ENCODE results near the gene NELFA.

The NELFA gene

DNA sequence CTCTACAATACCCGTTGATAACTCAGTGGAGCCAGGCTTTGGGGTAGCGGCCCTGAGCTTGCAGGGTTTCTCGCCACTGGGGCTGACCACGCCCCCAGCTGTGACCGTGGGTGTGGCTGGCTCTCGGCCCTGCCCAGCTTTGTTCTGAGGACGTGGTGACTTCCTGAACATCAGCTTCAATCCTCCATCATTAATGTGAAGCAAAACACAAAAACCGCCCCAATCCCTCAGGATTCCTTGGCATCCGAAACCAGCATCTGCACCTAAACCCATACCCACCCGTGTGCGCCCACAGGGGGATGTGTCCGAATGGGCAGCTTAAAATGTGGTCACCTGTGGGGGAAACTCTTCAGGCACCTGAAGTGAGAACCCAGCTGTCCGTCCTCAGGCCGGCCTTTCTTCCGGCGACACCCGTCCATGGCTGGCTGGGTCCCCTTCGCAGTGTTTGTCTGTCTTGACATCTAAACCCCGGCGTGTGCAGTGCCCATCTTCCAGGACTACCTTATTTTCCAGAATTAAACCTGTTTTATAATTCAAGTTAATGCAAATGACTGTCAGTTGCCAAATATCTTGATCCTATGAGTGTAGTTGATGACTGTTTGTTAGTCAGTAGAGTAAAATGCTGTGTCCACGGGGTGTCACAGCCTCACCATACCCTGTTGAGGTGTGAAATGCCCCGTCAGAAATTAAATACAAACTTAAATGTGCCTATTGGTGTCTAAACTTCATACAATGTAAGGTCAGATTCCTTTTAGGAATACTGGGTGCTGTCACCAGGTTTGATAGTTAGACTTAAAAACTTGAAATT lies 27.3 kb downstream of the NELFA start:
- peak; percentile 3 for DNase-seq

DNA sequence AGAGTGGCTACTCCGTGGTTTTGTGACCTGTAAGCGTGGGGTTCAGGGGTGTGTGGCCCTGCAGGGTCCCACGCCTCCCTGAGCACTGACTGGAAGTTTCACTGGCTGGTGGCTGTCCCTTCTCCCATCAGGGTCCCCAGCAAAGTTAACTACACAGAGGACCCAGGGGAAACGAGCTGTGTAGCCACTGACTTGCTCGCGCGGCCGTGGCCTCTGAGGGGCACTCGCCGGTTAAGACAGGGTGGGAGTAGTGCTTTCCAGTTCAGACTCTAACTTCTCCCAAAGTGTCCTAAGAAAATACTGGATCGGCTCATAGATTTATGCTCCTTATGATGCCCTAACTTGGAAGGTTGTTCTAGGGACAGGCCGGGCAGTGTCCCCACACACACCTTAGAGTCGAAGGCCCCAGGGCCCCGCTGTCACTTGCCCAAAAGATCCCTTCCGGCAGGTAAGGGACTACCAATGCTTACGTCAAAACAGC lies 28.2 kb downstream of the NELFA start:
- DNase-seq: no peak

DNA sequence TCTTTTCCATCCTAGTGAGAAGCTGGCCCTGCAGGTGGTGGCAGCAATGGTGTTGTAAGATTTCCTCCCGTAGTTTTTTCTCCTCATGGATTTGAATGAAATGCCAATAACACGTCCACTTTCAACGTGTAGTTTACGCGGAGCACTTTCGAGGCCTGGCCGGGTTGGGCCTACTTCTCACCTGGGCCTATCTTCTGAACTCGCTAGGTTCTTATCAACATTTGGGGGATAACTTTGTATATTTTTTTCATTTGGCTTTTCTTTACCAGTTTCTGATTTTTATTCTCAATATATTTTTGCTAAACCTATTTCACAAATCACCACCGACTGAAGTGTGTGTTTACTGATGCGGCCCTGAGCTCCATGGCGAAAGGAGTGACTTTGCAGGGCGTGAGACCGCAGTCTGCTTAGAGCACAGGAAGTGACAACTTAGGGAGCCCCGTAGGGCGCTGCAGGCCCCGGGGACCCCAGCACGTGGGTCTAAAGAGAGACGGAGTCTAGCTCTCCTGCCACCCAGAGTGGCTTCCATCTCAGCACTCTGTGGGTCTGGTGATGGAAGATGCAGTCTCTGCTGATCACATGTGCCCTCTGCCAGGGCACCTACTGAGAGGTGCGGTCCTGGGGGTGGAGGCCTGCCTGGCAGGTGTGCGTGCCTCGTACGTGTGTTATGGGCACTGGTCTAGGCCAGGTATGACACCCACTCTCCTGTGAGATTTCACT lies 29.1 kb downstream of the NELFA start:
- no peak for DNase-seq

DNA sequence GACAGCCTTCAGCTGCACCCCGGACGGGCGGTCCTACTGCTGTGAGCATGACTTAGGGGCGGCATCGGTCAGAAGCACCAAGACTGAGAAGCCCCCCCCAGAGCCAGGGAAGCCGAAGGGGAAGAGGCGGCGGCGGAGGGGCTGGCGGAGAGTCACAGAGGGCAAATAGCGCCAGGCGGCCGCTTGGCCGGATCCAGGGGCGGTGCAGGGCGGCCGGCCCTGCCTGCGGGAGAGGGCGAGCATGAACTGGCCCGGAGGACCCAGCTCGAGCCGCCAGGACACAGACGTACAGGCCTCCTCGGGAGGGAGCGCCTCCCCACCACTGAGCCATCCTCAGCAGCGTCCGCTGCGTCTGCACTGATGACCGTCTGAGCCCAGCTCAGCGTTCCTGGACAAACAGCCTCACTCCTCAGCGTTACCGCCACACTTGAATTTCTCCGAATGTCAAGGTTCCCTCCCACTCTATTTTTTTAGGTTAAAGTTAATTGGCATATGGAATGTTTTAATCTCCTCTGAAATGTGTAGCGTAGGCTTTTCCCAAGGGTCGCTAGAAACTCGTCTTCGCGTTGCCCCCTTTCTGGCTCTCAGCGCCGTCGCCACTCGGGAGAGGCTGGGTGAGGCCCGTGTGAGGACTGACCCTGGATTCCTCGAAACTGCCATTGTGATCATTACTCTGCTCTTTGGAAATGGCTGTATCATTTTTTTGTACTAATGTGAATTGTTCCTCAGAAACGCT lies 29.9 kb downstream of the NELFA start:
- no peak for DNase-seq

DNA sequence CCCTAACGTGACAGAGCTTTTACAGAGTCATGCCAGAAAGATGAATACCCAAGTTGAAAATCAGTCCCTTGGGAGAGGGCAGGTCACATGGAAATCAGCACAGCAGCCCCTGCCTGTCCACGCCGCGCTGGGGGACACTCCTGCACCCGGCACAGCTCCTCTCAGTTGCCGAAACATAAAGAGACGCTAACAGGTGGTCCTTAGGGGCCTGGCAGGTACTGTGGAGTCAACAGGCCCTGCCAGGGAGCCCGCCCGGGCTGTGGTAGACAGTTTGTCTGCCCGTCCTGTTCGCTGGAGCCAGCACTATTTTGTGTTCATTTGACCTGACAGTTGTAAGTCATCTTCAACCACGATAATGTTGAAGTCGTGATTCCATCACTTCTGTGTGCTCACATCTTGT lies 30.5 kb downstream of the NELFA start:
- no peak for DNase-seq

DNA sequence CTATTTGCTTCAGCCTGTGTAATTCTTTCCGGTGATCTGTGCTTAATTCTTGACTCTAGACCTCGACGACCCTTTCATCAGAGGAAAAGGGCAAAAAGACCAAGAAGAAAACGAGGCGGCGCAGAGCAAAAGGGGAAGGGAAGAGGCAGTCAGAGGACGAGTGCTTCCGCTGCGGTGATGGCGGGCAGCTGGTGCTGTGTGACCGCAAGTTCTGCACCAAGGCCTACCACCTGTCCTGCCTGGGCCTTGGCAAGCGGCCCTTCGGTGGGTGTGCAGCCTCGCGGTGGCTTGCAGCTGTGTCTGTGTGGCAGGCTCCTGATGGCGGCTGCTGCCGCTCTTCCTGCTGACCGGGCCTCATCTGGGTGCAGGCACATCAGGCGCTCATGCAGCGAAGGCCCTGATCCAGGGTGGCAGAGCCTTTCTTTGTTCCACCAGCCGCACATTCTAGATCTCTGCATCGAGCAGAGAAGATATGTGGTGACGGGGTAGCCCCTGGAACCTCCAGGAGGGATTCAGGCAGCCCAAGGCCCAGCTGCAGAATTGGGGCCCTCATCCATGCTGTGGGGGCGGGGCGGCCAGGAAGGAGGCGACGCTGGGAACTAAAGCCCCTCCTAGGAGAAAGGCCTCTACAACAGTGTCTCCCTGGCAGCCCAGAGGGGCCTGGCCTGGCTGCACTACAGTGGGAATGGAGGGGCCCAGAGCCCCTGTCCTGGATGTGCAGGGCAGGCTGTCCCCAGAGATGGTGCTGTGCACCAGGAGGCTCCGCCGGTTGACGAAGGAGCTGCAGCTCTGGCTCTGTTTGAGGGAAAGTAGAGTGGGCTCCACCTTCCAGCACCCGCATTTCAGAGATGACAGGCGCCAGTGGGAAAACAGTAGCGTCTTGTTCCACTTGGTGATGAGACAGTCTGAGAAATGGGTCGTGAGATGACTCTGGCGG lies 32.1 kb downstream of the NELFA start:
- no peak for DNase-seq

GRCh38 chr4:1975880-1976279 lies 32.9 kb downstream of the NELFA start:
- DNase-seq: no peak

GRCh38 chr4:1975391-1975801 lies 33.4 kb downstream of the NELFA start:
- DNase-seq: no peak

GRCh38 chr4:1974840-1975239 lies 33.9 kb downstream of the NELFA start:
- no peak for DNase-seq

DNA sequence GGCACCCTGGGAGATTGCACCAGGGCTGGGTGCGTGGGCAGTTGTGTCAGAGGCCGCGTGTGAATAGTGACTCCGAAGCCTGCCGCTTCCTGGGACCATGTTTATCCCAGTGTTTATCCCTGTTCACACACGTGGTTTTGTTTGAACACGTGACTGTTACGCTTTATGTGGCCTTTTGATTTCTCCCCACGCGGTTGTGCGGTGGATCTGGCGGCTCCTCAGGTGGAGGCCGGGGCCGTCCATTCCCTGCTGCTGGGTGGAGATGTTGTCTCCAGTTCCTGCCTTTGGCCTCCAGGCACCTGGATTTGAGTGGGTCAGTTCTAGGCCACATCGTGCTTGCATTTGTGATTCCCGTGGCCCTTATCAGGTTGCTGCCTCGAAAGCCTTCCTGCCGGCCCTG lies 35.1 kb downstream of the NELFA start:
- DNase-seq: no peak

DNA sequence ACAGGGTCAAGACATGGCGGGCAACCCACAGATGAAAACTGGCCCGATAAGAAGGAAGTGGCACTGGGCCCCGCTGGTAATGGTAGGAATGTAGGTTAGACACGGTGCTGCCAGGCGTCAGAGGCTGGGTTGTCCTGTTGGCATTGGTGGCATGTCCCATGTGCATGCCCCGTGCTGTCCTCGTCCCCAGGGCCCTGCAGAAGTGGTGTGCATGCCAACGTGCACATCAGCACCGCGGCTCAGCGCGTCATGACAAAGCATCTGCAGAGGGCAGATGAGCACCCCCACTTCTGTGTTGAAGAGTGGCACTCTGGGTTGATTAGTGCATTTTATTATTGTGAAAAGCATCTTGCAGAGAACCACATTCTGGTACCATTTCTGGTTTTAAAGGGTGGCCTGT lies 35.6 kb downstream of the NELFA start:
- DNase-seq: no peak

DNA sequence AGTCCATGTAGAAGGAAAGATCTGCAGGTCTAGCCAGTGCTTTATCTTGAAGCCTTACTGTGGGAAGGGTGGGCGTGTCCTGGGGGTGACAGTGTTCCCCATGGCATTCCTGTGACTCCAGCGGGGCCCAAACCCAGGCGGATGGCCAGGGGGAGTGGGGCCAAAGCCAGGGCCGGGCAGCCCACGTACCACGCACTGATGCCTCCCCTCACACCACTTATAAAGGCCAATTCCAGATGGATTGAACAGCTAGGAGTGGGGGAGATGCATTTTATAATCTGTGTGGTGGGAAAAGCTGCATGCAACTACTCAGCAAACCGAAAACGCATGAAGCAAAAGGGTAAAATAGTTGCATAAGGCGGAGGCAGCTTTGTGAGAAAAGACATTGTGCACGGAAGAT lies 36.4 kb downstream of the NELFA start:
- DNase-seq: no peak

- DNase-seq: no peak
Measured at GRCh38 chr4:1971456-1972200, 37.1 kb downstream of the NELFA start.

GRCh38 chr4:1970926-1971325 lies 37.8 kb downstream of the NELFA start:
- no peak for DNase-seq

GRCh38 chr4:1969928-1970723 lies 38.6 kb downstream of the NELFA start:
- DNase-seq: no peak

DNA sequence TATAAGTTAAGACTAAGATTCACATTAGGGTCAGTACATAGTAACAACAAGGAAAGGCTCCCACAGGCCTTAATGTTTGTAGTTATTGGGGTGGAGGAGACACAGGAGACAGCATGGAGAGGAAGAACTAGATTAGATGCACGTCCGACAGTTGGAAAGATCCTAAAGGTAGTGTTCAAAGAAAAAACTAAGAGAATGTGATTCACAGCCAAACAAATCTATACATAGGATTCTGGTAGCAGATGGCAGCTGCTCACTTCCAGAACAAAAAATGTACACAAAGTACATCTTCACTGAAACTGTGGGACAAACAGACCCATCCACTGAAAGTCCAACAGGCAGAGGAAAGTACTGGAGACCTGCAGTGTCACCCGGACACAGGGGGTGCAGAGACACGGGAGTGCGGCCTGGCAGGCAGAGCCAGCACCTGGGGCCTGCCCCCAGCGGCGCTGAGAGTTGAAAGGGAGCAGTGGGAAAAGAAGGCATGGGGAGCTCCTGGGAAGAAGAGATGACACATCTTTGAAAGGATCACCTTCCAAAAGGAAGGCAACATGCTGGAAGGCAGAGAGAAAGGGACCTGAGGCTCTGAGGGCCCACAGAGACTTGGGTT lies 40.0 kb downstream of the NELFA start:
- no peak for DNase-seq

DNA sequence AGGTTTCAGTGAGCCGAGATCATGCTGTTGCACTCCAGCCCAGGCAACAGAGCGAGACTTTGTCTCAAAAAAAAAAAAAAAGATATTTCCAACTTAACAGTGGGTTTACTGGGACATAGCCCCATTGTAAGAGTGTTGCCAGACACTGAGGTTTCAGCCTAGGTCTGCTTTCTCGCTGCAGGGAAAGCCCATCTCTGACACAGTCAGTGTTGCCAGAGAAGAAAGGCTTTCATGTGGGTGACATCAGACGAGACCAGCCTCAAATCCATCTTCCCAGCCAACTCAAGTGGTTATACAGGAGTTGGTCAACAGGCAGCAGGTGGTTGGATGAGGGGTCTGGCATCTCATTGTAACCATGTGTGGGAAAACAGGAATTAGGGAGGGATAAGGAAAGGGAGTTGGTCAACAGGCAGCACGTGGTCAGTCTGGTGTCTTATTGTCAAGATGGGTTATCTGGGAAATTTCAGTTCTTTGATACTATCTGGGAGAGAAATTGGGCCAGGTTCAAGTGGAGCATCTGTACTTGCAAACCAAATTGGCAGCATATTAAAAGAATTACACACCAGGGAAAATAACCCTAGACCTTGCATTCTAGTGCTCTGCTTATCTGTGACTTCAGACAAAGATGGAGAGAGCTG lies 41.1 kb downstream of the NELFA start:
- no peak for DNase-seq

DNA sequence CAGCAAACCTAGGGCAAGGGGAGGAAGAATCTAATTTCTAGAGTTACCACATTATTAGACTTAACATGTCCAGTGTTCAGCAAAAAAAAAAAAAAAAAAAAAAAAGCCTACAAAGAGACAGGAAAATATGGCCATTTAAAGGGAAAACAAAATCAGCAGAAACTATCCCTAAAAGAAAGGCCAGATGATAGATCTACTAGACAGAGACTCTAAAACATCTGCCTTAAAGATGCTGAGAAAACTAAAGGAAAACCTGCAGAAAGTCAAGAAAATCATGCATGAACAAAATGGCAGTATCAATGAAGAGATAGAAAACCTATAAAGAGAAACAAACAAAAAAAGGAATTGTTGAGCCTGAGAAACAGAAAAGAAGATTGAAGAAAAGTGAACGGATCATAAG lies 43.8 kb downstream of the NELFA start:
- no peak for DNase-seq

- DNase-seq: no peak
Measured at GRCh38 chr4:1964443-1964842, 44.3 kb downstream of the NELFA start.

DNA sequence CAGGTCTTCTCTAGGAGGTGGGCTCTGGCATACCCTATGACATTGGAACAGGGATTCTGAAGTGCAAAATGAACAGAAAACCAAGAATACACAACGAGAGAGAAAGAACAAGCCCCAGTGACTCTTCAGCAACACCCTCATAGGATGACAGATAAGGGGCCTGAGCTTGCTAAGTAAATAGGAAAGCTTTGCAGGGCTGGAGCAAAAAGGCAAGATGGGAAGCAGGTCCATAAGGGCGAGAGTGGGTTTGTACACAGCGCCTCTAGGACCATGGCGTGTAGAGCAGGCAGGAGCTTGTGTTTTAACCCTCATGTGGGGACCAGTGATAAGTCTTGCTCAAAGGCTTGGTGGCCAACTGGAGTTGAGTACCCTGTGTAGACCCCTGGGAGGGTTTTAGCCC lies 45.8 kb downstream of the NELFA start:
- DNase-seq: no peak
